Ascending aorta (tissue), 2 donors: ENCODE data around the gene SSH3. TPM values are rescaled to one million over a fixed set of nuclear protein-coding genes. Genes with fewer than 3 reads are reported as not detected.

Source experiments
- DNase-seq, 2 donors: peaks; one replicate each; pipeline ENCODE4 v3.0.0-alpha.2; 2019; ENCODE audit warnings: low spot score in 2 of 2
- H3K27ac ChIP-seq, 2 donors: fragments of 200-600 bp; sonication (generic); one replicate each; pipeline ENCODE4 v1.5.1; 2016 to 2017; ENCODE audit warnings: mild to moderate bottlenecking in 1 of 2
- H3K27me3 ChIP-seq: fragments of 200-600 bp; sonication (generic); one replicate; pipeline ENCODE4 v1.5.1; 2017
- H3K36me3 ChIP-seq, 2 donors: fragments of 200-600 bp; sonication (generic); one replicate each; pipeline ENCODE4 v1.5.1; 2016
- H3K4me1 ChIP-seq, 2 donors: fragments of 200-600 bp; sonication (generic); one replicate each; pipeline ENCODE4 v1.5.1; 2016 to 2017; ENCODE audit warnings: mild to moderate bottlenecking in 1 of 2
- H3K4me3 ChIP-seq, 2 donors: fragments of 200-600 bp; sonication (generic); one replicate each; pipeline ENCODE4 v1.5.1; 2016 to 2017; ENCODE audit warnings: mild to moderate bottlenecking in 1 of 2
- H3K9me3 ChIP-seq, 2 donors: fragments of 200-600 bp; sonication (generic); one replicate each; pipeline ENCODE4 v1.5.1; 2016
- CTCF ChIP-seq, 3 experiments: fragments of 200-600 bp in 2 of 3; fragments of 450-650 bp in 1 of 3; sonication (generic) in 2 of 3; IDR thresholded peaks; one replicate each; pipeline ENCODE4 v1.5.1; 2016 to 2019; ENCODE audit warnings: antibody characterized with exemption in 3 of 3, mild to moderate bottlenecking in 1 of 3, moderate library complexity in 1 of 3
- intact Hi-C: fragments of 100-400 bp; cut with DNase I; formaldehyde crosslinking; loops from one replicate; pipeline ENCODE4 v1.15.1; 2023
- total RNA-seq: library from RNA; depleted of rRNA; stranded (reverse); fragments of >200 nt; gene quantifications from one replicate; pipeline ENCODE4 v1.1.0, GENCODE V29; 2016

SSH3 gene
- total RNA-seq, 1 donor from 2014 or later: 30.9 TPM

GRCh38 chr11:67276781-67277230 lies 26.5 kb upstream of the SSH3 start:
- Histone ChIP-seq H3K9me3 (no peaks in the 10 kb centered on the region), H3K27me3 (no peaks in the 10 kb centered on the region), H3K27ac (peak overlapping the region; percentile 72 to 80), H3K36me3 (peaks cover 28 to 33% of the 10 kb centered on the region in 2 donors), H3K4me3 (peak overlapping the region; percentile 24 to 46), H3K4me1 (peaks cover 47 to 54% of the 10 kb centered on the region in 2 donors)
- intact Hi-C loops: loop anchor here (1.0 kb wide), 1 partner anchor 12 kb away; the partner anchor contains the start of gene ANKRD13D
- no peak for DNase-seq
- peak in 2 of 3 experiments; percentile 14 to 19 for TF ChIP-seq CTCF (IDR thresholded peaks at IDR 0.05)

- Histone ChIP-seq H3K36me3 (peaks cover 34 to 39% of the 10 kb centered on the region in 2 donors), H3K9me3 (no peaks in the 10 kb centered on the region), H3K27ac (peak overlapping the region; percentile 72 to 80), H3K27me3 (no peaks in the 10 kb centered on the region), H3K4me1 (peaks cover 42 to 52% of the 10 kb centered on the region in 2 donors), H3K4me3 (peak overlapping the region; percentile 24 to 46)
- peak; percentile 79 to 95 for DNase-seq
- TF ChIP-seq CTCF (IDR thresholded peaks at IDR 0.05): no peak
- intact Hi-C loops: loop anchor here (1.0 kb wide), 1 partner anchor 12 kb away; the partner anchor contains the start of gene ANKRD13D
These were observed 25.9 kb upstream of the SSH3 start for GRCh38 chr11:67277231-67277961.

- no peak for TF ChIP-seq CTCF (IDR thresholded peaks at IDR 0.05)
- no peaks in the 10 kb centered on the region for H3K9me3 ChIP-seq
- peak overlapping the region in 1 of 2 donors; percentile 24 for H3K4me3 ChIP-seq
- H3K4me1 ChIP-seq: peaks cover 34 to 43% of the 10 kb centered on the region in 2 donors
- H3K36me3 ChIP-seq: peaks cover 44 to 49% of the 10 kb centered on the region in 2 donors
- peak overlapping the region; percentile 72 to 80 for H3K27ac ChIP-seq
- no peak for DNase-seq
- intact Hi-C loops: no loop called here
- no peaks in the 10 kb centered on the region for H3K27me3 ChIP-seq
These were observed 25.0 kb upstream of the SSH3 start for GRCh38 chr11:67278135-67278938.

GRCh38 chr11:67278939-67279588 lies 24.3 kb upstream of the SSH3 start:
- Histone ChIP-seq H3K27ac (peak overlapping the region; percentile 72 to 80), H3K4me1 (peaks cover 26 to 35% of the 10 kb centered on the region in 2 donors), H3K9me3 (no peaks in the 10 kb centered on the region), H3K4me3 (no peak overlapping the region), H3K36me3 (peaks cover 51 to 56% of the 10 kb centered on the region in 2 donors), H3K27me3 (no peaks in the 10 kb centered on the region)
- DNase-seq: no peak
- TF ChIP-seq CTCF (IDR thresholded peaks at IDR 0.05): no peak
- intact Hi-C loops: no loop called here

GRCh38 chr11:67279589-67280340 lies 23.6 kb upstream of the SSH3 start:
- Histone ChIP-seq H3K4me1 (peaks cover 21 to 30% of the 10 kb centered on the region in 2 donors), H3K4me3 (no peak overlapping the region), H3K36me3 (peaks cover 58 to 63% of the 10 kb centered on the region in 2 donors), H3K27ac (peak overlapping the region; percentile 41 to 80), H3K9me3 (no peaks in the 10 kb centered on the region), H3K27me3 (no peaks in the 10 kb centered on the region)
- DNase-seq: no peak
- no peak for TF ChIP-seq CTCF (IDR thresholded peaks at IDR 0.05)
- intact Hi-C loops: no loop called here
